GM12878 (cell line): ENCODE results near the gene NUBPL.

Source experiments
- CBFB ChIP-seq: IDR thresholded peaks from 2 replicates; pipeline ENCODE4 v1.6.1; 2016; ENCODE audit warnings: antibody characterized with exemption, low read depth
- ESRRA ChIP-seq: IDR thresholded peaks from 2 replicates; pipeline ENCODE4 v1.6.1; 2012; ENCODE audit warnings: mild to moderate bottlenecking, low read length, improper control_type of control experiment
- EZH2 ChIP-seq: IDR thresholded peaks from 2 replicates; pipeline ENCODE4 v1.6.1; 2012; ENCODE audit warnings: low read depth, mild to moderate bottlenecking, control low read depth, inconsistent platforms, low read length, borderline replicate concordance; ENCODE audit not compliant: control insufficient read depth
- HDGF ChIP-seq: fragments of 450-650 bp; IDR thresholded peaks from 2 replicates; pipeline ENCODE4 v1.6.1; 2016; ENCODE audit warnings: antibody characterized with exemption
- MEF2A ChIP-seq: IDR thresholded peaks from 2 replicates; pipeline ENCODE4 v1.6.1; 2011; ENCODE audit warnings: low read depth, mild to moderate bottlenecking, low read length, moderate library complexity; ENCODE audit not compliant: insufficient read depth
- RFX5 ChIP-seq: IDR thresholded peaks from 2 replicates; pipeline ENCODE4 v1.6.1; 2011; ENCODE audit warnings: low read depth, low read length, improper control_type of control experiment
- SP1 ChIP-seq: IDR thresholded peaks from one replicate; pipeline ENCODE4 v1.6.1; 2011; ENCODE audit warnings: low read depth, low read length
- TBL1XR1 ChIP-seq: IDR thresholded peaks from 2 replicates; pipeline ENCODE4 v1.6.1; 2012; ENCODE audit warnings: low read depth, low read length, improper control_type of control experiment
- YY1 ChIP-seq: IDR thresholded peaks from 2 replicates; pipeline ENCODE4 v1.6.1; 2011; ENCODE audit warnings: low read depth, mild to moderate bottlenecking, low read length
- TF ChIP-seq, protein P1 (sequence below), 3 experiments: IDR thresholded peaks in 2 of 3; conservative IDR thresholded peaks in 1 of 3; 2 replicates each; pipeline ENCODE4 v1.5.1; 2011; ENCODE audit warnings: low read depth in 3 of 3, low read length in 3 of 3, mild to moderate bottlenecking in 3 of 3, control low read depth in 2 of 3, moderate library complexity in 2 of 3, inconsistent platforms in 1 of 3, mixed read lengths in 1 of 3; ENCODE audit not compliant: control insufficient read depth in 2 of 3, insufficient read depth in 1 of 3; ENCODE audit errors: extremely low read depth in 1 of 3
- TF ChIP-seq, protein P2 (sequence below): IDR thresholded peaks from 2 replicates; pipeline ENCODE4 v1.6.1; 2012; ENCODE audit warnings: mild to moderate bottlenecking, low read depth, low read length
- TF ChIP-seq, protein P3 (sequence below): fragments of 150-350 bp; IDR thresholded peaks from 2 replicates; pipeline ENCODE4 v1.6.1; 2016; ENCODE audit warnings: low read depth, low read length

DNA sequence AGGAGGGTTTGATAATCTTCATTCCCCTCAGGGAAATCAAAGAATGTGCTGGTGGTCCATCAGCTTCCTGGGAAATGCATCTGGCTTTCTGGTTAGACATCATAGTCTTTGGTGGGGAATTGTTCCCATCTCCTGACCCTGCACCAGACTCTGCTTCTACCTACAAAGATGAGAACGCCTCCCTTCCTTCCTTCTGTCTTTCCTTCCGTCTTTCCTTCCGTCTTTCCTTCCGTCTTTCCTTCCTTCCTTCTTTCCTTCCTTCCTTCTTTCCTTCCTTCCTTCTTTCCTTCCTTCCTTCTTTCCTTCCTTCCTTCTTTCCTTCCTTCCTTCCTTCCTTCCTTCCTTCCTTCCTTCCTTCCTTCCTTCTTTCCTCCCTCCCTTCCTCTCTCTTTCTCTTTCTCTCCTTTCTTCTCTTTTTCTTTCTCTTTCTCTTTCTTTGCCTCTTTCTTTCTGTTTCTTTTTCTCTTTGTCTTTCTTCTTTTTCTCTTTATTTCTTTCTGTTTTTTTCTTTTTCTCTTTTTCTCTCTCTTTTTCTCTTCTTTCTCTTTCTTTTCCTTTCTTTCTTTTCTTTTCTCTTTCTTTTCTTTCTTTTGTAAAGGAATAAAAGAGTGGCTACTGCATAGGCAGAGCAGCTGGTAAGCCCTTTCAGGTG, 326.9 kb downstream of the NUBPL start:
- TF ChIP-seq, protein P1, sequence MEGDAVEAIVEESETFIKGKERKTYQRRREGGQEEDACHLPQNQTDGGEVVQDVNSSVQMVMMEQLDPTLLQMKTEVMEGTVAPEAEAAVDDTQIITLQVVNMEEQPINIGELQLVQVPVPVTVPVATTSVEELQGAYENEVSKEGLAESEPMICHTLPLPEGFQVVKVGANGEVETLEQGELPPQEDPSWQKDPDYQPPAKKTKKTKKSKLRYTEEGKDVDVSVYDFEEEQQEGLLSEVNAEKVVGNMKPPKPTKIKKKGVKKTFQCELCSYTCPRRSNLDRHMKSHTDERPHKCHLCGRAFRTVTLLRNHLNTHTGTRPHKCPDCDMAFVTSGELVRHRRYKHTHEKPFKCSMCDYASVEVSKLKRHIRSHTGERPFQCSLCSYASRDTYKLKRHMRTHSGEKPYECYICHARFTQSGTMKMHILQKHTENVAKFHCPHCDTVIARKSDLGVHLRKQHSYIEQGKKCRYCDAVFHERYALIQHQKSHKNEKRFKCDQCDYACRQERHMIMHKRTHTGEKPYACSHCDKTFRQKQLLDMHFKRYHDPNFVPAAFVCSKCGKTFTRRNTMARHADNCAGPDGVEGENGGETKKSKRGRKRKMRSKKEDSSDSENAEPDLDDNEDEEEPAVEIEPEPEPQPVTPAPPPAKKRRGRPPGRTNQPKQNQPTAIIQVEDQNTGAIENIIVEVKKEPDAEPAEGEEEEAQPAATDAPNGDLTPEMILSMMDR (IDR thresholded peaks at IDR 0.05 in 2 of 3, conservative IDR thresholded peaks at IDR 0.05 in 1 of 3; ENCODE audit: control insufficient read depth in 2 of 3, extremely low read depth in 1 of 3, insufficient read depth in 1 of 3, low read depth in 3 of 3, low read length in 3 of 3): no peak
- TF ChIP-seq, protein P2, sequence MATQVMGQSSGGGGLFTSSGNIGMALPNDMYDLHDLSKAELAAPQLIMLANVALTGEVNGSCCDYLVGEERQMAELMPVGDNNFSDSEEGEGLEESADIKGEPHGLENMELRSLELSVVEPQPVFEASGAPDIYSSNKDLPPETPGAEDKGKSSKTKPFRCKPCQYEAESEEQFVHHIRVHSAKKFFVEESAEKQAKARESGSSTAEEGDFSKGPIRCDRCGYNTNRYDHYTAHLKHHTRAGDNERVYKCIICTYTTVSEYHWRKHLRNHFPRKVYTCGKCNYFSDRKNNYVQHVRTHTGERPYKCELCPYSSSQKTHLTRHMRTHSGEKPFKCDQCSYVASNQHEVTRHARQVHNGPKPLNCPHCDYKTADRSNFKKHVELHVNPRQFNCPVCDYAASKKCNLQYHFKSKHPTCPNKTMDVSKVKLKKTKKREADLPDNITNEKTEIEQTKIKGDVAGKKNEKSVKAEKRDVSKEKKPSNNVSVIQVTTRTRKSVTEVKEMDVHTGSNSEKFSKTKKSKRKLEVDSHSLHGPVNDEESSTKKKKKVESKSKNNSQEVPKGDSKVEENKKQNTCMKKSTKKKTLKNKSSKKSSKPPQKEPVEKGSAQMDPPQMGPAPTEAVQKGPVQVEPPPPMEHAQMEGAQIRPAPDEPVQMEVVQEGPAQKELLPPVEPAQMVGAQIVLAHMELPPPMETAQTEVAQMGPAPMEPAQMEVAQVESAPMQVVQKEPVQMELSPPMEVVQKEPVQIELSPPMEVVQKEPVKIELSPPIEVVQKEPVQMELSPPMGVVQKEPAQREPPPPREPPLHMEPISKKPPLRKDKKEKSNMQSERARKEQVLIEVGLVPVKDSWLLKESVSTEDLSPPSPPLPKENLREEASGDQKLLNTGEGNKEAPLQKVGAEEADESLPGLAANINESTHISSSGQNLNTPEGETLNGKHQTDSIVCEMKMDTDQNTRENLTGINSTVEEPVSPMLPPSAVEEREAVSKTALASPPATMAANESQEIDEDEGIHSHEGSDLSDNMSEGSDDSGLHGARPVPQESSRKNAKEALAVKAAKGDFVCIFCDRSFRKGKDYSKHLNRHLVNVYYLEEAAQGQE: no peak
- TF ChIP-seq, protein P3, sequence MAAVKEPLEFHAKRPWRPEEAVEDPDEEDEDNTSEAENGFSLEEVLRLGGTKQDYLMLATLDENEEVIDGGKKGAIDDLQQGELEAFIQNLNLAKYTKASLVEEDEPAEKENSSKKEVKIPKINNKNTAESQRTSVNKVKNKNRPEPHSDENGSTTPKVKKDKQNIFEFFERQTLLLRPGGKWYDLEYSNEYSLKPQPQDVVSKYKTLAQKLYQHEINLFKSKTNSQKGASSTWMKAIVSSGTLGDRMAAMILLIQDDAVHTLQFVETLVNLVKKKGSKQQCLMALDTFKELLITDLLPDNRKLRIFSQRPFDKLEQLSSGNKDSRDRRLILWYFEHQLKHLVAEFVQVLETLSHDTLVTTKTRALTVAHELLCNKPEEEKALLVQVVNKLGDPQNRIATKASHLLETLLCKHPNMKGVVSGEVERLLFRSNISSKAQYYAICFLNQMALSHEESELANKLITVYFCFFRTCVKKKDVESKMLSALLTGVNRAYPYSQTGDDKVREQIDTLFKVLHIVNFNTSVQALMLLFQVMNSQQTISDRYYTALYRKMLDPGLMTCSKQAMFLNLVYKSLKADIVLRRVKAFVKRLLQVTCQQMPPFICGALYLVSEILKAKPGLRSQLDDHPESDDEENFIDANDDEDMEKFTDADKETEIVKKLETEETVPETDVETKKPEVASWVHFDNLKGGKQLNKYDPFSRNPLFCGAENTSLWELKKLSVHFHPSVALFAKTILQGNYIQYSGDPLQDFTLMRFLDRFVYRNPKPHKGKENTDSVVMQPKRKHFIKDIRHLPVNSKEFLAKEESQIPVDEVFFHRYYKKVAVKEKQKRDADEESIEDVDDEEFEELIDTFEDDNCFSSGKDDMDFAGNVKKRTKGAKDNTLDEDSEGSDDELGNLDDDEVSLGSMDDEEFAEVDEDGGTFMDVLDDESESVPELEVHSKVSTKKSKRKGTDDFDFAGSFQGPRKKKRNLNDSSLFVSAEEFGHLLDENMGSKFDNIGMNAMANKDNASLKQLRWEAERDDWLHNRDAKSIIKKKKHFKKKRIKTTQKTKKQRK: no peak
- TF ChIP-seq SP1: no peak
- TF ChIP-seq YY1: no peak
- no peak for TF ChIP-seq HDGF
- TF ChIP-seq ESRRA: no peak
- TF ChIP-seq TBL1XR1: no peak
- no peak for TF ChIP-seq CBFB
- no peak for TF ChIP-seq RFX5
- TF ChIP-seq EZH2: no peak
- no peak for TF ChIP-seq MEF2A
